Measurements from ENCODE around the gene KRTAP1-4. TPM values are rescaled to one million over a fixed set of nuclear protein-coding genes. Genes with fewer than 3 reads are reported as not detected.
"Not testable (repeated sequence)": the region's sequence is repeated elsewhere in the genome, so short reads cannot be mapped to it uniquely, and the experiment has no call there.

The KRTAP1-4 gene
- total RNA-seq, 2 donors from 2014 or later, result not detected

DNA sequence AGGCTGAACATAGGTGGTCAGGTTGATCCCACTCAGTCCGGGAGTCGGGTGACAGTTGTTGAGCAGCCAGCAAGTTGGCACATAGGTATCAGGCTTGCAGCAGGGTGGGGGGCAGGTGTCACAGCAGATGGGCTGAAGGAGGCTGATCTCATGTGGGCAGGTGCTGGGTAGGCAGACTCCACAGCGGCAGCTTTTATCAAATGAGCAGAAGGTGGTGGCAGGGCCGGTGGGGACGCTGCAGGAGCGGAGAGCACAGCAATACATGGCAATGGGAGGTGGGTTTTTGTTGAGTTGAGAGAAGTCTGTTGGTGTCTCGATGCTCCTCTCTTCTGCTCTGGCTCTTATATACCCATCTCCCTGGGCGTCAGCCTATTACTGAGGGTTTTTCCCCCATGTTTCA, 21.2 kb downstream of the KRTAP1-4 start, which contains the start of gene KRTAP3-1:
KRTAP3-1 (minus strand) TSS at position 318 of the 400 bp plus-strand sequence; CDS start at position 264, 54 bp downstream.
- Histone ChIP-seq H3K27ac (no peak within 1 kb of the TSS), H3K36me3 (no peaks in the 10 kb centered on the region), H3K4me1 (no peaks in the 10 kb centered on the region), H3K27me3 (no peaks in the 10 kb centered on the region), H3K9ac (ENCODE audit: low read depth in 2 of 2, low read length in 2 of 2) (no peak within 1 kb of the TSS), H3K9me3 (no peaks in the 10 kb centered on the region), H3K4me3 (no peak within 1 kb of the TSS)
- DNase-seq, result no peak
- TF ChIP-seq, protein P1, sequence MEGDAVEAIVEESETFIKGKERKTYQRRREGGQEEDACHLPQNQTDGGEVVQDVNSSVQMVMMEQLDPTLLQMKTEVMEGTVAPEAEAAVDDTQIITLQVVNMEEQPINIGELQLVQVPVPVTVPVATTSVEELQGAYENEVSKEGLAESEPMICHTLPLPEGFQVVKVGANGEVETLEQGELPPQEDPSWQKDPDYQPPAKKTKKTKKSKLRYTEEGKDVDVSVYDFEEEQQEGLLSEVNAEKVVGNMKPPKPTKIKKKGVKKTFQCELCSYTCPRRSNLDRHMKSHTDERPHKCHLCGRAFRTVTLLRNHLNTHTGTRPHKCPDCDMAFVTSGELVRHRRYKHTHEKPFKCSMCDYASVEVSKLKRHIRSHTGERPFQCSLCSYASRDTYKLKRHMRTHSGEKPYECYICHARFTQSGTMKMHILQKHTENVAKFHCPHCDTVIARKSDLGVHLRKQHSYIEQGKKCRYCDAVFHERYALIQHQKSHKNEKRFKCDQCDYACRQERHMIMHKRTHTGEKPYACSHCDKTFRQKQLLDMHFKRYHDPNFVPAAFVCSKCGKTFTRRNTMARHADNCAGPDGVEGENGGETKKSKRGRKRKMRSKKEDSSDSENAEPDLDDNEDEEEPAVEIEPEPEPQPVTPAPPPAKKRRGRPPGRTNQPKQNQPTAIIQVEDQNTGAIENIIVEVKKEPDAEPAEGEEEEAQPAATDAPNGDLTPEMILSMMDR (IDR thresholded peaks at IDR 0.05), result no peak
- intact Hi-C loops (cut with DNase I), result no loop called here

GRCh38 chr17:41004397-41004796, 25.6 kb downstream of the KRTAP1-4 start:
- intact Hi-C loops (cut with DNase I), result no loop called here
- Histone ChIP-seq H3K4me3 (no peak overlapping the region), H3K27me3 (no peaks in the 10 kb centered on the region), H3K9me3 (no peaks in the 10 kb centered on the region), H3K27ac (no peak overlapping the region), H3K36me3 (no peaks in the 10 kb centered on the region), H3K9ac (ENCODE audit: low read depth in 2 of 2, low read length in 2 of 2) (no peak overlapping the region), H3K4me1 (no peaks in the 10 kb centered on the region)
- no peak for DNase-seq
- TF ChIP-seq, protein P1 (IDR thresholded peaks at IDR 0.05), result no peak

GRCh38 chr17:41003926-41004325, 26.1 kb downstream of the KRTAP1-4 start:
- Histone ChIP-seq H3K9me3 (no peaks in the 10 kb centered on the region), H3K4me1 (no peaks in the 10 kb centered on the region), H3K27me3 (no peaks in the 10 kb centered on the region), H3K9ac (ENCODE audit: low read depth in 2 of 2, low read length in 2 of 2) (no peak overlapping the region), H3K36me3 (no peaks in the 10 kb centered on the region), H3K27ac (no peak overlapping the region), H3K4me3 (no peak overlapping the region)
- DNase-seq, result no peak
- intact Hi-C loops (cut with DNase I), result no loop called here
- TF ChIP-seq, protein P1 (IDR thresholded peaks at IDR 0.05), result no peak

- no peaks in the 10 kb centered on the region for H3K27me3 ChIP-seq
- no peak overlapping the region for H3K4me3 ChIP-seq
- intact Hi-C loops (cut with DNase I), result no loop called here
- TF ChIP-seq, protein P1 (IDR thresholded peaks at IDR 0.05), result no peak
- no peaks in the 10 kb centered on the region for H3K4me1 ChIP-seq
- no peaks in the 10 kb centered on the region for H3K9me3 ChIP-seq
- H3K9ac ChIP-seq (ENCODE audit: low read depth in 2 of 2, low read length in 2 of 2), result no peak overlapping the region
- no peaks in the 10 kb centered on the region for H3K36me3 ChIP-seq
- no peak overlapping the region for H3K27ac ChIP-seq
- DNase-seq, result no peak
Measured at GRCh38 chr17:41002814-41003213, 27.2 kb downstream of the KRTAP1-4 start.

GRCh38 chr17:41001795-41002194, 28.2 kb downstream of the KRTAP1-4 start:
- H3K9me3 ChIP-seq, result no peaks in the 10 kb centered on the region
- no peaks in the 10 kb centered on the region for H3K4me1 ChIP-seq
- no peaks in the 10 kb centered on the region for H3K27me3 ChIP-seq
- no peak overlapping the region for H3K4me3 ChIP-seq
- intact Hi-C loops (cut with DNase I), result no loop called here
- H3K27ac ChIP-seq, result no peak overlapping the region
- TF ChIP-seq, protein P1 (IDR thresholded peaks at IDR 0.05), result no peak
- H3K36me3 ChIP-seq, result no peaks in the 10 kb centered on the region
- H3K9ac ChIP-seq (ENCODE audit: low read depth in 2 of 2, low read length in 2 of 2), result no peak overlapping the region
- no peak for DNase-seq

DNA sequence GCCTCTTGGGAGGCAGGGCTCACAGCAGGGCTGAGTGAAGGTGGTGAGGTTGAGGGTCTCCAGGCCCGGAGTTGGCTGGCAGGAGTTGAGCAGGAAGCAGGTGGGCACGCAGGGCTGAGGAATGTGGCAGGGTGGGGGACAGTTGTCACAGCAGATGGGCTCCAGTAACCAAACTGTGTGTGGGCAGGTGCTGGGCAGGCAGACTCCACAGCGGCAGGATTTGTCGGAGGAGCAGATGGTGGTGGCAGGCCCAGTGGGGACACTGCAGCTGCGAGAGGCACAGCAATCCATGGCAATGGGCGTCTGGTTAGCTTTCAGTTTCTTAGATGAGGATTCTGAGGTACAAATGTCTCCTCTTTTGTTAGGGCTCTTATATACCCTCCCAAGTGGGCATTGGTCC, 30.4 kb downstream of the KRTAP1-4 start, which contains the start of gene KRTAP3-2:
KRTAP3-2 (minus strand) TSS at position 344 of the 400 bp plus-strand sequence; CDS start at position 291, 53 bp downstream.
- intact Hi-C loops (cut with DNase I); H3K27me3 ChIP-seq; H3K4me1 ChIP-seq; H3K4me3 ChIP-seq; DNase-seq; H3K36me3 ChIP-seq; H3K27ac ChIP-seq; H3K9me3 ChIP-seq; H3K9ac ChIP-seq (ENCODE audit: low read depth in 2 of 2, low read length in 2 of 2): not testable (repeated sequence)

Data from colonic mucosa (tissue), 4 donors.